HG02798 (cell line): ENCODE measurements around the gene FEV.

Experiments
- ATAC-seq: cut with Tn5 transposase; IDR thresholded peaks from one replicate; pipeline ENCODE4 v1.9.1; 2021; ENCODE audit warnings: mild to moderate bottlenecking; ENCODE audit not compliant: unreplicated experiment, poor library complexity

FEV gene

DNA sequence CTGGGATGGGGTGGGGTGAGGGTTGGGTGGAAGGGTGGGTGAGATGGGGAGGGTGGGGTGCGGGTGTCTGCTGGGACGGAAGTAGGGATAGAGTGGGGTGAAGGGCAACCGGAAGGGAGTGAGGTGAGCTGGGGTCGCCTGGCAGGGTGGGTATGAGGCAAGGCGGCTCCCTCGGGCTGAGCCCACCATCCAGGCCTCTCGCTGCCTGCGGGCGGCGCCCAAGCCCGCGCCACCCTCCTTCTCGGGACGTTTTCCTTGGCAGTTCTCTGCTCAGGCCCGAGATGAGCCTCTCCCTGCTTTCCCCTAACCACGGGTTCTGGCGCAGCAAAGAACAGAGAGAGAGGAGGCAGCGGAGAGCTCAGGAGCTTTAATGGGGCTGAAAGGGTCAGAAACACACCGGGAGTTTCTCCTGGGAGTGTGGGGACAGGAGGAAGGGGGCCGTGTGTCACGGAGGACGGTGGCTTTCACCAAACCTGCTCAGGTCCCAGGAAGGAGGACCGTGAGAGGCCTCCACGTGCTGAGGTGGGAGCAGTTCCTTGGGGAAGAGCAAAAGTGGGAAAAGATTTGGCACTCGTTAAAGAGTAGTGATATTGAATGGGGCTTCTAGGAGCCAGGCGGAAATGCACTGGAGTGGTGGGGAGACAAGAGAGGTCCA is 4.1 kb downstream of the FEV start:
- no peak for ATAC-seq

DNA sequence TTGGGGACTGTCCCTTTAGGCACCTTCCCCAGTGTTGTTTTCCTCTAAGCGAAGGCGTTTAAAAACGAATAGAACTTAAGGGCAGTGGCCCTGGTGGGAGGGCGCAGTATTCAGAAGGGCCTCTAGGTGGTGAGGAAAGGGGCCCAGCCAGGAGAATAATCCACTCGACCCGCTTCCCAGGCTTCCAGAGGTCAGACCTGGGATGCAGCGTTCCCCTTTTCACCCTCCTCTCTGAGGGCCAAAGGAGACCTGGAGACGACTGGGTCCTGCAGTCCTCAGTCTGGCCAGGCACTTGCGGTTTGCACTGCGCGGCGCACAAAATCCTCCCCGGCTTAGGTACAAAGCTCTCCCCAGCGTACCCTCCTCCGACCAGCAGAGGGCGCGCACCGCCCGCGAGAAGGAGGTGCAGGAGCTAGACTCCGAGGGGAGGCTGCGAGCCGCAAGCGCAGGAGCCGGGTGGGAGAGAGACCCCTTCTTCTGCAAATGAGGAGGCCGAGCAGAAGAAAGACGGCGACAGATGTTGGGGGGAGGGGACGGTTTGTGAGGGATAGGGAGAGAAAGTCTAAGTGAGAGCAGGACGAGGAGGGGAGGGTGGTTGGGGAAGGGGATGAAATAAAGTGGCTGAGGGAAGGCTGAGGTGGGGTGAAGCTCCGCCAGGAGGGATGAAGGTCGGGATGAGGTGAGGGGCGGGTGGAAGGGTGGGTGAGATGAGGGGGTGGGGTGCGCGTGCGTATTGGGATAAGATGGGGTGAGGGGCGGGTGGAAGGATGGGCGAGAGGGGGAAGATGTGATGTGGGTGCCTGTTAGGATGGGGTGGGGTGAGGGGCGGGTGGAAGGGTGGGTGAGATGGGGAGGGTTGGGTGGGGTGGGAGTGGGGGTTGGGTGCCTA is 4.9 kb downstream of the FEV start:
- peak; percentile 90 for ATAC-seq

DNA sequence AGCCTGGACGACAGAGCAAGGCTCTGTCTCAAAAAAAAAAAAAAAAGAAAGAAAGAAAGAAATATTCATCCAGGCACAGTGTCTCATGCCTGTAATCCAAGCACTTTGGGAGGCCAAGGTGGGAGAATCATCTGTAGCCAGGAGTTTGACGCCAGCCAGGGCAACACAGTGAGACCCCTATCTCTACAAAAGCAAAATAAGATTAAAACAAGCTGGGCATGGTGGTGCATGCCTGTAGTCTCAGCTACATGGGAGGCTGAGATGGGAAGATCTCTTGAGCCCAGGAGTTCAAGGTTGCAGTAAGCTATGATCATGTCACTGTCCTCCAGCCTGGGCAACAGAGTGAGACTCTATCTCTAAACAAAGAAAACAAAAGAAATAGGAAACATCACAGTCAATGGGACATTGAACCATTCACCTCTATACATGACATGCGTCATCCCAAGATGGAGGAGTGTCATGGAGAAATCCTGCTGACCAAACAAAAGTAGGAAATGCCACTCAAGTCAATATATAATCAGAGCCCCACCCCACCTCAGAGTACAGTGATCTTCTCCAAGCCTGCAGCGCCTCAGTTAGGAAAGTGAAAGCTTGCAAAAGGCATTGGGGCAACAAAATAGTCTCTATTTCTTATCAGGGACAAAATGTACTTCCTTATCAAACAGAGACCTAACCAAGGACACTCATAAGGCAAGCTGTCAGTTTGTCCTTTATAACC is 9.8 kb downstream of the FEV start:
- ATAC-seq, result no peak

DNA sequence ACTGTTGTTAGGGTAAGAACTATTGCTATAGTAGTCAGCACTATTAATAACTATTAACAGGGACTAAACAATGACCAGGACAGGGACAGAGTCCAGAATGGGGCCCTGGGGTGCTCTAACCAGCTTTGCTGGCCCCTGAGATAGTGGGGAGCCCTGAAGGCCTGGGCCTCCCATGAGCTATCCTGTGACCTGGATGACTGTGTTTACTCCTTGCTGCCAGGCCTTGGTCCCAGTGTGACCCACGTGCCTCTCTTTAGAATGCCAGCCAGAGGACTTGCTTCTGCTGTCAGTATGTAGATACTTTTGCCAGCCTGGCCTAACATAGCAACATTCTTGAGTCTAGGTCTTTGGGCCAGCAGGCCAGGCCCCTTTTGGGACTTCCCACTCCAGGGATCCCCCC is 14.1 kb downstream of the FEV start:
- no peak for ATAC-seq

DNA sequence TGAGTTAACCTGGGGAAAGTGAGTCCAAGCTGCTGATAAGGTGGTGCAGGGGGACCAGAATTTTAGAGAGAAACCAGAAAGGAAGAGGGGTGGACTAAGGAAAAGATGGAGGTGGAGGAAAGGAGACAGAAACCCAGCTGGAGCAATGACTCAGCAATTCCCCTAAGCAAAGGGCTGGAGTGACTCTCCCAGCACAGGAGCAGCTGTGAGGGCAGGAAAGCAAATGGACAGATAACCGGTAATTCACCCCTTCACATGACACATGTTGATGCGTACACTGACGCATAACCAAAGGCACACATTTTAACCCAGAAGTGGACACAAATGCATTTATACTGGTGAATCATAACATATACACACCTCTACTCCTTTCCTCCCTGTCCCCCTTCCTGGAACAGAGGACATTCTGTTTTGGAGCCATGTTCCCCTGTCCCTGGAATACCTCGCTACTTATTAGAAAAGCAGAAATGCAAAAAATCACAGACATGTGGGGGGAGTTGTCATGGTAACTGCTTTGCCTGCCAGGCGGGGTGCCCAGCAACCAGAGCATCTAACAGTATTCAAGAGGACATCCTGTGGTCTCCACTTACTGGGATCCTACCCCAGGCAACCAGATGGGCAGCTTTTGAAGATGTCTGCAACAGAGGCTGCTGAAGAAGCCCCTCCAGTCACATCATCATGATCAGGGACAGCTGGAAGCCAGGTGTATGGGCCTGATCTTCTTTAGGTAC is 20.8 kb downstream of the FEV start:
- no peak for ATAC-seq

DNA sequence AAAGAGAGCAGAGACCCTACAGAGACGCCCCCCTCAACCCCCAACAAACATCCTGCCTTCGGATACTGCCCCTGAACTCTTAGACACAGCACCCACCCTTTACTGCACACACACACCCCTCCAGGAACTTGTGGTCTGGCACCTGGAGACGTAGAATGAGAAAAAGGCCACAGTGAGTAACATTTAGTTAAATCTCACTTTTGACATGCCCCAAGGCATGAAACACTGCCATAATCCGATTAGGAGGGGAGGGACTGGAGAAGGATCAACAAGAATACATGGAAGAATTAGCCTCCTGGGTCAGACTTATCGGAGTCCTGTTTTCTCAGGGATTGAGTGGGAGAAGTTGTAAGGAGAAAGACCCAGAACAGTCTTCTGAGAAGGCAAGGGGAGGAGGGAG is 21.4 kb downstream of the FEV start:
- ATAC-seq, result no peak

DNA sequence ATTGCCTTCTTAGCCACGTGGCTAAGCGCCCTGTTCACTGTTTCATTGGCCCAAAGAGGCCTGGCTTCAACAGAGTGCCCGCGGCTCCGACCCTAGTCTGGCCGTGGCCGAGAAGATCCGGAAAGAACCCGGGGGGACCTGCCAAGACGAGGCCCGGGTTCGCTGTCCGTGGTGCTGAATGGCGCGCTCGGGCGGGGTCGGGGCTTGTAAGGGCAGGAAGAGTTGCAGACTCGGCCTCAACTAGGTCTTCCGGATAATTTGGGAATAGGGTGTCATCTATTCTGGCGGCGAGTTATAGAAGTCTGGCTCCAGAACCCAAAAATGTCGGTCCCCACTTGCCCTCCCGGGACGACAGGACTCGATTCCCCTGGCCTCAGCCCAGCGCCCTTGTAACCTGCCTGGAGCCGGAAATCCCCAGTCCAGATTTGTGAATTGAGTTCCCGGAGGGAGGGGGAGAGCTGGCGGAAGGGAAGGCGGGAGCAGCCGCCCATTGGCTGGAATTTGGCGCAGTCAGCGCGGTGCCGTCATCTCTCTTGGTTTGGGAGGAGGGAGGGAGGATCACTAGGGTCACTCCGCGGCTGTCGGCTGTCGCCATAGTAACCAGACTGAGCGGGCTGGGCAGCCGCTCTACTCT is 22.0 kb downstream of the FEV start:
- ATAC-seq, result no peak

DNA sequence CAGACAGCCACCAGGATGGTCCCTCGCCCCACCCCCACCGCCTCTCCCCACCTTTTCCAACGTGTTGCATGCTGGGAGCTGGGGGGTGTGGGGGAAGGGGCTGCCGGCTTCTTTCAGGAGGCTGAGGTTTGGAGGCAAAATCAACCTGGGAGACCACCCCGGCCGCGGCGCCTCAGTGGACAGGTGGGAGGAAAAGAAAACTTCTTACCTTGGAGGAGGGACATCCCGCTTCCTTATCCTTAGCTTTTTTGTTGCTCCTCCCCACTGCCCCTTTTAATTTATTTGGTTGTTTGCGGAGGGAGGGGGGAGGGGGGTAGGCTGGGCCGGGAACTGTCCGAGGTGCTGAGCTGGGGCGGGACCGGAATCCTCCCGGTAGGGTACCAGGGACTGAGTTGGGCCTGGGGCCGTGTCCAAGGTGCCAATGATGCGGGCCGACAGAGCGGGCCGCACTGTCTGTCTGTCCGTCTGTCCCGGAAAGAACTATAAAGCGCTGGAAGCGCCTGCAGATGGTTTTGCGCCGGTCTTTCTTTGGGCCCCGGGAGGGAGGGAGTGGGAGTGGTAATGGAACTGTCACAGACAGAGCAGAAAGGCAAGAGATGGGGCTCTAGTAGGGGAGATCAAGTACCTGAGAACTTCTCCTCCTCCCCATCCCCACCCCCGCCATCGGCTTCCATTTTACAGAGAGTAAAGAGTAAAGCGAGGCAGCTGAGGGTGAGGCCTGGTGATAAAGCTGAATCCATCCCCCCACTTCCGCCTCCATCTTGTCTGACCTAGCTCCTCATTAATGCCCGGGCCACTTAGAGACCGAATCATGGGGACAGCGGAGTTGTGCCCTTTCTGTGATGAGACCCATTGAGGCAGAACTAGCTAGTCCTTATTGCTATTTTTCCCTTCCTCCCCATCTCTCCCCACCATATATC is 23.1 kb downstream of the FEV start:
- ATAC-seq, result no peak

DNA sequence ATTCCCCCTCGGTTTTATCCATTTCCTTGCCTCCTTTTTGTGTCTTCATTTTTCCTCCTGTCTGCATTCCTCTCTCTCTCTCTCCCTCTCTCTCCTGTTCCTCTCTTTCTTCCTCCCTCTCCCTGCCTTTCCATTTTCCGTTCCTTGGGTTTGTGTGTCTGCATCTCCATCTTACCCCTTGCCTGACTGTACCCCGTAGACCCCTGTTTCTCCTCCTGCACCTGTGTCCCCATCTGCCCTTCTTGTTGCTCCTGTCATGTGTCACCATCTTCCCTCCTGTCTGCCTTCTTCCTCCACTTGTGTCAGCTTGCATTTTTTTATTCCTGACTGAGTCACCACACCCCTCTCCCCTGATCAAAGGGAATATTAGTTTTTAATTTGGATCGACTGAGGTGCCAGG is 23.8 kb downstream of the FEV start:
- ATAC-seq, result no peak

DNA sequence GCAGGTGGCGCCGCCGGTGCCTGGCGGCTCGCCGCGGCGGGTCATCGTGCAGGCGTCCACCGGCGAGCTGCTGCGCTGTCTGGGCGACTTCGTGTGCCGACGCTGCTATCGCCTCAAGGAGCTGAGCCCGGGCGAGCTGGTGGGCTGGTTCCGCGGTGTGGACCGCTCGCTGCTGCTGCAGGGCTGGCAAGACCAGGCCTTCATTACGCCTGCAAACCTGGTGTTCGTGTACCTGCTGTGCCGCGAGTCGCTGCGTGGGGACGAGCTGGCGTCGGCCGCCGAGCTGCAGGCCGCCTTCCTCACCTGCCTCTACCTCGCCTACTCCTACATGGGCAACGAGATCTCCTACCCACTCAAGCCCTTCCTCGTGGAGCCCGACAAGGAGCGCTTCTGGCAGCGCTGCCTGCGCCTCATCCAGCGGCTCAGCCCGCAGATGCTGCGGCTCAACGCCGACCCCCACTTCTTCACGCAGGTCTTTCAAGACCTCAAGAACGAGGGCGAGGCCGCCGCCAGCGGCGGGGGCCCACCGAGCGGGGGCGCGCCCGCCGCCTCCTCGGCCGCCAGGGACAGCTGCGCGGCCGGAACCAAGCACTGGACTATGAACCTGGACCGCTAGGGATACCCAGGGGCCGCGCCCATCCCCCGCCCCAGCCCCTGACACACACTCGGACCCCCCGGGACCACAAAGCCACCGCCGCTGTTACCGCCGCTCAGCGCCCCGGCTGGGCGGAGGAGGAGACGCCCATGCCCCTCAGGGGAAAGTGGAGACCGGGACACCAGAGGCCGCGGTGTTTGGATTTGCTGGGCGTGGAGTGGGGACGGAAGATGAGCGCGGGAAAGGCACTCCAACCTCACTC is 24.4 kb downstream of the FEV start:
- no peak for ATAC-seq

DNA sequence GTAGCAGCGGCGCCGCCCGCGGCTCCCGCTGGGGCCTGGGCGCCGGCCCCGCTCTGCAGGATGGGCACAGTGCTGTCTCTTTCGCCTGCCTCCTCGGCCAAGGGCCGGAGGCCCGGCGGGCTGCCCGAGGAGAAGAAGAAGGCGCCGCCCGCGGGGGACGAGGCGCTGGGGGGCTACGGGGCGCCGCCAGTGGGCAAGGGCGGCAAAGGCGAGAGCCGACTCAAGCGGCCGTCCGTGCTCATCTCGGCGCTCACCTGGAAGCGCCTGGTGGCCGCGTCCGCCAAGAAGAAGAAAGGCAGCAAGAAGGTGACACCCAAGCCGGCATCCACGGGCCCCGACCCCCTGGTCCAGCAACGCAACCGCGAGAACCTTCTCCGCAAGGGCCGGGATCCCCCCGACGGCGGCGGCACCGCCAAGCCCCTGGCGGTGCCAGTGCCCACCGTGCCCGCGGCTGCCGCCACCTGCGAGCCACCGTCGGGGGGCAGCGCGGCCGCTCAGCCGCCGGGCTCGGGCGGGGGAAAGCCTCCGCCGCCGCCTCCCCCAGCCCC is 25.1 kb downstream of the FEV start:
- ATAC-seq, result no peak

DNA sequence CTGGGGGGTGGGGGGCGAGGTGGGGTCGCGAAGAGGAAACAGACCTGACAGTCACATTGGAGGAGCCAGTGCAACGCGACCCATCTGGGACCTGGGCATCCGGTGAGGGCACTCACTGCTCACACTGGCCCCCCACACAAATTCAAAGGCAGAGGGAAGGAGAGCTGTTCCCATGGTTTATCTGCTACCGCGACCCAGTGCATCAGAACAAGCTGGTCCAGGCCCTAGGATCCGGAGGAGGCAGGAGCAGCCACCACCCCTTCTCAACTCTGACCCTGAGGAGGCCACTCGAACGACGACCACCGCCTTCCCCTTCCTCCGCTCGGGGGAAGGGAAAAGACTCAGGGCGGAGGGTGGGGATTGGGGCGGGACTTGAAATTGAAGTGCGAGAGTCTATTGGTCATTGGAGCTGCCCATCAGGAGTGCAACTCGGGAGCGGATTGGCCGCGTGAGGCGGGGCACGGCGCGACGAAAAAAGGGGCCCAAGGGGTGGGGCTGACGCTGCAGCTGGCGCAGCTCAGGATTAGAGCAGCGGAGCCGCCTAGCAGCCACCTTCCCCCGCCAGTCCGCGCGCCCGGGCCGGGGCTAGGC is 25.7 kb downstream of the FEV start, which contains the start of gene CDK5R2:
TSS of gene CDK5R2 (plus strand) at position 526 of the 591 bp plus-strand sequence. CDS start 155 bp downstream, outside the sequence.
- ATAC-seq, result peak; percentile 98

DNA sequence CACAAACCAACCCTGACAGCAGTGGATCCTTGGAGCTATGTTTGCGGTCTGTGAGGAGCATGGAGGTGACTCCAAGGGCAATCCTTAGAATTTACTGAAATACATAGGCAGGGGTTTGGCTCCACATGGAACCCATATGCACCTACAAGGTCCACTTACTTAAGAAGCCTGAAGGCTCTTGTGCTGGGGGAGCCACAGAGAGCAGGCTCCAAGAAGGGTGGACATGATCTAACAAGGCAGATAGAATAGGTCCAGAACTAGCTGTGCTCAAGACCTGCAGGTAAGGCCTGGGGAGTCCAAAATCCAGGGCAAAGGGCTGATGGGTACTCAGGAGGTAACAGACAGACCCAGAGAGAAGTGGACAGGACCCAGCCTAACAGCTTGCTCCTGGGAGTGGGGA is 26.7 kb downstream of the FEV start:
- no peak for ATAC-seq

DNA sequence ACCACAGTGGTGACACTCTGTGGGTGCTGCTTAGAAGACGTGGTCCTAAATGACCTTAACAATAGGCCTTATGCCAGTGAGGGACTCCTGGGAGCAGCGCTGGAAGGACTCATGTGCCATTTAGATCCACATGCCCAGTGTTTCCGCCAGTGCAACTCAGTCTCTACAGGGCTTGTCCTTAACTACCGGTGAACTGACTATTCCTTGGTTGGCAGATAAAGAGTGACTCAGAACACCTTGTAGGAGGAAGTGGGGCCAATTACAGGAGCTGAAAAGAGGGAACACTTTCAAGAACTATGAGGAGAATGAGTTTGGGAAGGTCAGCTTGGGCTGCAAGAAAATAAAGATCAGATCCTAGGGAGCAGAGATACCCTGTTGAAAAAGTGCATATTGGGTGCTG is 27.3 kb downstream of the FEV start:
- no peak for ATAC-seq

DNA sequence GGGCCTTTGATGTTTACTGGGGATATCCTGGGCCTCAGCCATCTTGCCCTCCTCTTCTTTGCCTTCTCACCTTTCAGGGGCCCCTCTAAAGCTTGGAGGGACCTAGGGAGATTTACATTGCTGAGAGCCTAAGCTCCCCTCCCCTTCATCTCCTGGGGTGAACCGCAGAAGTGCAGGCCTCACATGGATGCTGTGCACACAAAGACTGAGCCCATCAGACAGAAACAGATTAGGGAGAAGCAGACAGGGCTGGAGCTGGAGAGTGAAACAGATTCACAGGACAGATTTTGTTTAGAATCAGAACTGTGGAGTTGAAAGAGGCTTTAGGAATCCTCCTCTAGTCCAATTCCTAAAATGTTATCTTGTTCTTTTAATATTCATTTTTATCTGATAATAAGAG is 28.9 kb downstream of the FEV start:
- ATAC-seq, result no peak

DNA sequence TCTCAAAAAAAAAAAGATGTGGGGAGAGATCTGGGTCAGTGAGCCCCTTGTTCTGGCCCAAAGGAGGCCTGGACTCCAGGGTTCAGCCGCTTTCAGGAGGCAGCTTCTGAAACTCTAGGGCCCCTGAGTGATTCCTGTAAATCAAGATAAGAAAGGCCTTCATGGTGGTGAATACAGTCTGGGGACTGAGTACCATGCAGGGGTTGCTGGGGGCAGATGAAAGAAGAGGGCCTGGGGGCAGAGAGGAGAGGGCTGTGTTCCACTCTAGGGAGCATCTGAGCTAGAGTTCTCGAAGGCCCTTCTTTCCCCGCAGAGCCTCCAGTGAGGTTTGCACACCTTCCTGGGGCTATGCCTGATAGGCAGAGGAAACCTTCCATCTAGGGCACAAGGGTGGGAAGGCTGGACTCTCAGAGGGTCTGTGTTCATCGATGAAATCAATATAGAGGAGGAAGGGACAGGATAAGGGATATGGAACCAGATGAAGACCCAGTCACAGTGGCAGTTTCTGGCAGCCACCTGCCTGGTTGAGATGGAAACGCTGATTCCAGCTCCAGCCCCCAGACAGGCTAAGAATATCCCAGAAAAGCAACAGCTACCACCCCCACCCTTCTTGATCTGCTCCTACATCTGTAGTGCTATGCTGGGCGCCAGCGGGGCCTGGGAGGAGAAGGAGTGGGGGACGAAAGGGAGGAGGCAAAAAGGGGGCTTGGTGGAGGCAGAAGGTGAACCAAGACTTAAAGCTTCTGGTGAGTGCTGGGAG is 30.3 kb downstream of the FEV start:
- no peak for ATAC-seq
